ENCODE measurements around the gene ADAM19. TPM values are rescaled to one million over a fixed set of nuclear protein-coding genes. Genes with fewer than 3 reads are reported as not detected.
A peak's percentile ranks its signal among the peaks of the same experiment; 100 is the strongest.
"Not testable (repeated sequence)": the region's sequence is repeated elsewhere in the genome, so short reads cannot be mapped to it uniquely, and the experiment has no call there.

Gene ADAM19
- total RNA-seq, 1 donor from 2014 or later, result 232 TPM

DNA sequence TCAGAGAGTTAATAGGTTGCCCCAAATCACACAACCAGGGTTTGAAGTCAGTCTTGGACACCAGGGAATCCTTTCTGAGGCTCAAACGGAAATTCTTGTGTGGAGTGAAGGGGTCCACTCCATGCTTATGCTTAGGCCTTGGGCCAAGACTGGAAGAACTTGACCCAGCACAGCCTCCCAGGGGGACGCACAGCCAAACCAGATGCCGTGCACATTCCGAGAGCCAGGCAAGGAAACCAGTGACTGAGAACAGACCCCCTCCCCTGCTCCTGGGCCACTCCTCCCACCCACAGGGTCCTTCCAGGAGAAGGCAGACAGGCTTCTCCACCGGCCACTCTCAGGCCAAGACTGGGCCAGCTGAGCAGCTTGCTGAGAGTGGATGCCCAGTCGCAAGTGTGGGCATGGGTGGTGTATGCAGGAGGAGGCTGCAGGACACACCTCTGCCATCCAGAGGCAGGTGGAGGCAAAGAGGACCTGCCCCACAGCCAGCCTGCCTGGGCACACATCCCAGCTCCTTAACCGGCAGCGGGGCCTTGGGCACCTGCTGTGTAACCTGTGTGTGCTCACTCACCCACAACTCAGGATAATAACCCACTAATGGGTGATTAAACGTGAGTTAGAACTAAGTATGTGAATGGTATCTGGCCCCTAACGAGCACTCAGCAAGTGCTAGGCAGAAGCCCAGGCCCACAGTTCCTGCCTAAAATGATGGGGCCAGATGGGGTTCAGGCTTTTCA lies 77.5 kb downstream of the ADAM19 start:
- H3K4me1 Mint-ChIP-seq, result peaks cover 38% of the 10 kb centered on the region
- H3K4me3 Mint-ChIP-seq, result no peak overlapping the region
- no peak overlapping the region for H3K27ac Mint-ChIP-seq
- no peaks in the 10 kb centered on the region for H3K27me3 Mint-ChIP-seq
- no peaks in the 10 kb centered on the region for H3K9me3 Mint-ChIP-seq
- intact Hi-C loops (cut with micrococcal nuclease), result no loop called here
- DNase-seq, result no peak
- H3K36me3 Mint-ChIP-seq (ENCODE audit: low read depth), result peaks cover 65% of the 10 kb centered on the region

DNA sequence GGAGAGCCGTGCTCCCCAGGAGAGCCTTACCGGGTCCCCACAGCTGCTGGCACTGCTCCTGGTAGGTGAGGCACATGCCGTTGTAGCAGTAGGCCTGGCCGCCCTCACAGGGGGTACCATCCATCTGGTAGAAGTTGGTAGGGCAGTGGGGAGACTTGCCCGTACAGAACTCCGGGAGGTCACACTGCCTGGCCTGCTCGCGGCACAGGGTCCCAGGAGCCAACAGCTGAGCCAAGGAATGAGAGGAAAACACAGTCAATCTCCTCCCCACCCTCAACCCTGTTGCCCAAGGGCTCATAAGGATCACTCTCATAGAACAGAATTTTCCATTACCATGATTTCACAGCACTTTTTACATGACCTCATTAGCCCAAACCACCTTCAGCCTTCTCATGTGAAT lies 78.7 kb downstream of the ADAM19 start:
- no peak overlapping the region for H3K4me3 Mint-ChIP-seq
- no peaks in the 10 kb centered on the region for H3K9me3 Mint-ChIP-seq
- peaks cover 62% of the 10 kb centered on the region for H3K36me3 Mint-ChIP-seq (ENCODE audit: low read depth)
- peaks cover 30% of the 10 kb centered on the region for H3K4me1 Mint-ChIP-seq
- no peak for DNase-seq
- H3K27ac Mint-ChIP-seq, result peak overlapping the region; percentile 75
- intact Hi-C loops (cut with micrococcal nuclease), result no loop called here
- no peaks in the 10 kb centered on the region for H3K27me3 Mint-ChIP-seq

DNA sequence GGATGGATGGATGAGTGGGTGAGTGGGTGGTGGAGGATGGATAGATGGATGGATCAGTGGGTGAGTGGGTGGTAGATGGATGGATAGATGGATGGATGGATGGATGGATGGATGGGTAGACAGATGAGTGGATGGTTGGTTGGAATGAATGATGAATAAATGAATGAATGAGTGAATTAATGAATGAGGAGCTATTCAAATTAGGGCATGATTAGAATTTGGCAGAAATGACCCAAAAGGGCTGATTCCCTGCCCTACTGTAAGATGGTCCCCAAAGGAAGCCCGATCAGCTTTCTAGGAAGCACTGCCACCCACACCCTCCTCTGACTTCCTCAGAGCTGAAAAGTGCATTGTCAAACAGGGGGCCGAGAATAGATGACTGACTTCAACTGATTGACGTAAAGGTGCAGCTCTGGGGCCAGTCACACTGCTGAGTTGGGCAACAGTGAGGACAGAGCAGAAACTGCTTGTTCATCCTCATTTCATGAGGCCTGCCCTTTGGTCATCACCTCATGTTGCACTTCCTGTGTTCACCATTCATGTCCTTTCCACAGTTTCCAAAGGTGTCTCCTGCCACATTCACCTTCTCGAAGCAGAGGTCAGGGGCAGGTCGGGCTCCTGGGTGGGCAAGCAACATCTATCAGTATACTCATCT lies 81.3 kb downstream of the ADAM19 start:
- Mint-ChIP-seq H3K4me1 (peaks cover 25% of the 10 kb centered on the region), H3K36me3 (ENCODE audit: low read depth) (peaks cover 66% of the 10 kb centered on the region), H3K4me3 (no peak overlapping the region), H3K27me3 (no peaks in the 10 kb centered on the region), H3K9me3 (no peaks in the 10 kb centered on the region), H3K27ac (peak overlapping the region; percentile 72)
- no peak for DNase-seq
- intact Hi-C loops (cut with micrococcal nuclease), result no loop called here

DNA sequence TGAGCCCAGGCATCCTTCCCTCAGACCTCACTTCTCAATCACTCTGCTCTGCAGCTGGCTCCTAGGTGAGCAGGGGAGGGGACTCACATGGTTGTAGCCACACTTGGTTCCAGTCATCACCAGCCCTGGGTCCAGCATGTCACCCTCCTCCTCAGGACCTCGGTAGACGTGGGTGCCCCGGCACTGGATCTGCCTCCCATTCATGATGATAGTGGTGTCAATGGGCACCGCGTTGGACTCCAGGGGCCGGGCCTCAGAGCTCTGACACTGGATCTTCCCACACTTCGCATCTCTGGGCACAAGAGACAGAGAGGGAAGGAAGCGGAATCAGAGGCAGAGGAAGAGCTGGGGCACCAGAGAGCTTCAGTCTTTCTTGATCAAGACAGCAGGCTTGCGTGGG lies 82.7 kb downstream of the ADAM19 start:
- Mint-ChIP-seq H3K27ac (peak overlapping the region; percentile 11), H3K4me1 (peaks cover 34% of the 10 kb centered on the region), H3K36me3 (ENCODE audit: low read depth) (peaks cover 76% of the 10 kb centered on the region)

DNA sequence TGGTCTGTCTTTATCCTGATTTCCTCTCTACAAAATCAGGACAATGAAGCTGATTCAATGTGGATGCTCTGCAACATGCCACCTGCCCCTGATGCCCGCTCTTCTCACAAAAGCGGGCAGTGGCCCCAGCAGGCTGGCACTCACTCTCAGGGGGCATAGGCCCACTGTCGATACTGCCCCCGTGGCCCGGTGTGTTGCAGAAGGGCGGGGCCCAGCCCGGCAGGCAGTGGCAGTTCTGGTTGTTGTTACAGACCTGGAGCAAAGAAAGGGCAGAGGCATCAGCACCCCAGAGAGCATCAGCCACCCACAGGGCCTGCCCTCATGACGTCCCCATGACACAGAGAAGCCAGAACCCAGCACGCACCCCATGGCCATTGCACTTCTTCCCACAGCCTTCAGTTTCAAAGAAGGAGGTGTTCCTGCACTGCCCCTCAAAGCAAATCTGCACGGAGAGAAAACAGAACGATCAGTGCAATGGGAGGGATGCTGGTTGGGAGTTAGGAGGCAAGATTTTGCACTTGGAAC lies 84.0 kb downstream of the ADAM19 start:
- H3K27ac Mint-ChIP-seq, result no peak overlapping the region
- H3K36me3 Mint-ChIP-seq (ENCODE audit: low read depth), result peaks cover 78% of the 10 kb centered on the region
- H3K4me3 Mint-ChIP-seq, result no peak overlapping the region
- DNase-seq, result no peak
- peaks cover 40% of the 10 kb centered on the region for H3K4me1 Mint-ChIP-seq
- H3K27me3 Mint-ChIP-seq, result no peaks in the 10 kb centered on the region
- H3K9me3 Mint-ChIP-seq, result no peaks in the 10 kb centered on the region
- intact Hi-C loops (cut with micrococcal nuclease), result no loop called here

More for the DNA sequence above, 82.7 kb downstream of the ADAM19 start:
- Mint-ChIP-seq H3K27me3 (no peaks in the 10 kb centered on the region), H3K9me3 (no peaks in the 10 kb centered on the region), H3K4me3 (no peak overlapping the region)
- DNase-seq, result no peak
- intact Hi-C loops (cut with micrococcal nuclease), result no loop called here

DNA sequence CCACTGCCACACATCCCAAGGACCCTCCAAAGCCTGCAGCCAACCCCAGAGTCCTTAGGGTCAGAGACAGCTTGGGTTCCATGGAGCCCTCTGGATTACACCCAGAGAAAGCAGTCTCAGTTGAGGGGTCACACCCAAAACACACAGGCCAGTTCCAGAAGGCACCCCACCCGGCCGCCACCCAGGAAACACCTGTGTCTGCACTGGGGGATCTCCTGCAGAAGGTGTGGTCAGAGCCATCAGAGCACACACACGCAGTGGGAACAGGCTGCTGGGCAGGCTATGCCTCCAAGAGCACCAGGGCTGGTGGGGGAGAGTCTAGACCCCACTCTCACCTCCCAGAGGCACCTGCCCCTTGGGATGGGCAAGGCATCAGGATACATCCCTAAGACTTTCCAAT lies 88.2 kb downstream of the ADAM19 start:
- peaks cover 88% of the 10 kb centered on the region for H3K36me3 Mint-ChIP-seq (ENCODE audit: low read depth)
- peak overlapping the region; percentile 78 for H3K27ac Mint-ChIP-seq
- intact Hi-C loops (cut with micrococcal nuclease), result no loop called here
- peaks cover 51% of the 10 kb centered on the region for H3K4me1 Mint-ChIP-seq
- DNase-seq, result peak; percentile 77
- no peaks in the 10 kb centered on the region for H3K27me3 Mint-ChIP-seq
- no peaks in the 10 kb centered on the region for H3K9me3 Mint-ChIP-seq
- peak overlapping the region; percentile 55 for H3K4me3 Mint-ChIP-seq

DNA sequence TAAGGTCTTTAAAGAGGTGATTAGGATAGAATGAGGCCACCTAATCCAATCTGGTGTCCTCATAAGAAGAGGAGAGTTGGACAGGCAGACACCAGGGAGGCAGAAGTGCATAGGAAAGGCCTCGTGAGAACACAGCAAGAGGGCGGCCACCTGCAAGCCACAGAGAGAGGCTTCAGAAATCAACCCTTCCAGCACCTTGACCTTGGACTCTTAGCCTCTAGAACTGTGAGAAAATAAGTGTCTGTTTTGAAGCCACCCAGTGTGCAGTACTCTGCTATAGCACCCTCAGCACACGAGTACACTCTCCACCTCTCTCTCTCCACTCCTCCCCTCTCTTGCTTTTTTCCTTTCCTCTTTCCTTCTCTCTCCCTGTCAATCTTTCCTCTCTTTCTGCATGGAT lies 88.7 kb downstream of the ADAM19 start:
- DNase-seq, result no peak
- Mint-ChIP-seq H3K9me3 (no peaks in the 10 kb centered on the region), H3K4me1 (peaks cover 56% of the 10 kb centered on the region), H3K36me3 (ENCODE audit: low read depth) (peaks cover 90% of the 10 kb centered on the region), H3K4me3 (peak overlapping the region; percentile 55), H3K27me3 (no peaks in the 10 kb centered on the region), H3K27ac (peak overlapping the region; percentile 78)
- intact Hi-C loops (cut with micrococcal nuclease), result no loop called here

DNA sequence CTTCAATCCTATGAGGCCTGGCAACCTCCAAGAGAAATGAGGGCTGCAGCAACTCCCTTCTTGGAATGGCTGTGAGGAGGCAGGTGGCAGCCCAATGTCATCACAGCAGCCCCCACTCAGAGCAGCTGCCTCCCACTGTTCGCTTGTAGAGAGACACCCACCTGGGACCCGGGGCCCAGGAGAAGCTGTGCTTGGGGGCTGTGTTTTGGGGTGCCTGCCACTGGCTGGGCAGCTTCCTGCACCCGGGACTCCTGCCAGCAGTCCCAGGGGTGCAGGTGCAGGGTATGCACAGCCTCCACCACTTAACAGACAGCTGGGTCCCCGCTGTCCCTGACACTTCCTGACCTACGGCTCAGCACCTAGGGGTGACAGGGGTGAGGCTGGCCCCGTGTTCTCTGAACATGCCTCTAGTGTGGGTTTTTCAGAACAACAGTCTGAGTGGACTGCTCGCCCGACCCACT lies 89.3 kb downstream of the ADAM19 start:
- peaks cover 59% of the 10 kb centered on the region for H3K4me1 Mint-ChIP-seq
- no peak for DNase-seq
- H3K4me3 Mint-ChIP-seq, result no peak overlapping the region
- H3K27ac Mint-ChIP-seq, result peak overlapping the region; percentile 78
- H3K9me3 Mint-ChIP-seq, result no peaks in the 10 kb centered on the region
- H3K27me3 Mint-ChIP-seq, result no peaks in the 10 kb centered on the region
- H3K36me3 Mint-ChIP-seq (ENCODE audit: low read depth), result peaks cover 87% of the 10 kb centered on the region
- intact Hi-C loops (cut with micrococcal nuclease), result no loop called here

DNA sequence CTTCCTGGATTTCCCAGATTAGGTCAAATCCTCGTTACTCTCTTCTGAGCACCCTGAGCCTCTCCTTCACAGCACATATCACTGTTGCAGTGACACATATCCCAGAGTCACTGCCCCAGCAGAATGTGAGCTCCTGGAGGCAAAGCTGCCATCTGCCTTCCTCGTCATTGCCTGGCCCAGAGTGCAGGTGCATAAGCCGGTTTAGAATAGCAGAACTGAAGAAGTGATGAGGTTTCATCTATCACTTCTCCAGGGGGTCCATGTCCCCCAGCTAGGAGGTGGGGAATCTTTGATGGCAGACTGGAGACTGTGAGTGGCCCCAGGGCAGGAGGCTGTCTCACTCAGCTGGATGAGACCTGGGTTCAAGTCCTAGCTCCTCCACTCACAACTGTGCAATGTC lies 89.8 kb downstream of the ADAM19 start:
- DNase-seq, result no peak
- Mint-ChIP-seq H3K4me3 (no peak overlapping the region), H3K36me3 (ENCODE audit: low read depth) (peaks cover 87% of the 10 kb centered on the region), H3K4me1 (peaks cover 63% of the 10 kb centered on the region), H3K9me3 (no peaks in the 10 kb centered on the region), H3K27ac (peak overlapping the region; percentile 64), H3K27me3 (no peaks in the 10 kb centered on the region)
- intact Hi-C loops (cut with micrococcal nuclease), result no loop called here

DNA sequence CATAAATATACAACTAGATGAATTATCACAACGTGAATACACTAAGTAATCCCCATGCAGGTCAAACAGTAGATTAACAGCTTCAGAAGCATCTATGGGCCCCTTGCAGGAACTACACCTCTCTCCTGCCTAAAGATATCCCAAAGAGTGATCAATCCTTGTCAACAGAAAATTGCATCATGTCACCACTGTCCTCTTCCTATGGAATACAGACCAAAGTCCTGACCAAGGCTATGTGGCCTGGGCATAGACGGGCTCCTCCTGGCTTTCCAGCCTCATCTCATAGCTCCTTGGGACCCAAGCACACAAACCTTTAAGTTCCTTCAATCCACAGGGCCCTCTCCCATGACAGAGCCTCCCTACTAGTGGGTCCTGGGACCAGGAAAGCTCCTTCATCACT lies 90.2 kb downstream of the ADAM19 start:
- intact Hi-C loops (cut with micrococcal nuclease), result no loop called here
- DNase-seq, result no peak
- Mint-ChIP-seq H3K27me3 (no peaks in the 10 kb centered on the region), H3K36me3 (ENCODE audit: low read depth) (peaks cover 87% of the 10 kb centered on the region), H3K9me3 (no peaks in the 10 kb centered on the region), H3K27ac (peak overlapping the region; percentile 64), H3K4me1 (peaks cover 66% of the 10 kb centered on the region), H3K4me3 (no peak overlapping the region)

DNA sequence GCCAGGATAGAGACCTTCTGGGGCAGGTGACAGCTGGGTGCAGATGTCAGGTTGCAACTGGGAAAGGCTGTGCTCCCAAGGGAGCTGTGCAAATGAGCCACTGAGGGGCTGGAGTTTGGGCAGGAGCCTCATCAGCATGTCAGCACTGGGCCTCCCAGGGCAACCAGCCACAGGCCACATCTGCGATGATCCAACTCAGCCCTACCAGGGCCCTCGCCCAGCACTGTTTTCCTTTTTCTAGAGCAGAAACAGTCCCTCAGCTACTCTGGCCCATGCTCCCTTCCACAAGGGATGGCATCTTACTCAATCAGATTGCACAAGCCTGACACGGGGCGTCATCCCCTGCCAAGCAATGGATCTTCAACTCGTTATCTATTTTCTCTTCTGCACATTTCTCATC lies 90.8 kb downstream of the ADAM19 start:
- no peak overlapping the region for H3K4me3 Mint-ChIP-seq
- peaks cover 88% of the 10 kb centered on the region for H3K36me3 Mint-ChIP-seq (ENCODE audit: low read depth)
- no peaks in the 10 kb centered on the region for H3K27me3 Mint-ChIP-seq
- intact Hi-C loops (cut with micrococcal nuclease), result no loop called here
- H3K4me1 Mint-ChIP-seq, result peaks cover 69% of the 10 kb centered on the region
- H3K27ac Mint-ChIP-seq, result peak overlapping the region; percentile 52
- H3K9me3 Mint-ChIP-seq, result no peaks in the 10 kb centered on the region
- DNase-seq, result no peak

DNA sequence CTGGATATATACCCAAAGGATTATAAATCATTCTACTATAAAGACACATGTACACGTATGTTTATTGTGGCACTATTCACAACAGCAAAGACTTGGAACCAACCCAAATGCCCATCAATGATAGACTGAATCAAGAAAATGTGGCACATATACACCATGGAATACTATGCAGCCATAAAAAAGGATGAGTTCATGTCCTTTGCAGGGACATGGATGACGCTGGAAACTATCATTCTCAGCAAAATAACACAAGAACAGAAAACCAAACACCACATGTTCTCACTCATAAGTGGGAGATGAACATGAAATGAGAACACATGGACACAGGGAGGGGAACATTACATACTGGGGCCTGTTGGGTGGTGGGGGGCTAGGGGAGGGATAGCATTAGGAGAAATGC lies 92.9 kb downstream of the ADAM19 start:
- peaks cover 75% of the 10 kb centered on the region for H3K4me1 Mint-ChIP-seq

DNA sequence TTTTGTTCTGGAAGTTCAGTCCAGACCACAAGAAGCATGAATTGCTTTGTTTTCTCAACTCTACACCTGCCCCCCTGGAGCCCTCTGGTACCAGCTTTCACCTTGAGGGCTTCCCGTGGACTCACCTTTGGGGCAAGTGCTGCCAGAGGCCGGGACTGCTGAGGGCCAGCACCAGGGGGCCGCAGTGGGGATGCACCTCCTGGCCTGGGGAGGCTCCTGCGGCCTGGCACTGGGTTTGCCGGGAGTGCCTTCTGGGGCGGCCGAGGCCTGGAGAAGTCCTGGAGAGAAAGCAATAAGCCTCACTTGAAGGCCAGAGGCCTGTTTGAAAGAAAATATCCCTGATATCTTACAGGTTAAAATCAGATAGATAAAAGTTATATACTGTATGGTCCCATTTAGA lies 93.9 kb downstream of the ADAM19 start:
- Mint-ChIP-seq H3K27ac (peak overlapping the region; percentile 82), H3K4me1 (peaks cover 65% of the 10 kb centered on the region), H3K4me3 (no peak overlapping the region)

More for the DNA sequence above, 92.9 kb downstream of the ADAM19 start:
- DNase-seq; H3K27ac Mint-ChIP-seq; H3K27me3 Mint-ChIP-seq; intact Hi-C loops (cut with micrococcal nuclease); H3K4me3 Mint-ChIP-seq; H3K9me3 Mint-ChIP-seq: not testable (repeated sequence)
- H3K36me3 Mint-ChIP-seq (ENCODE audit: low read depth), result peaks cover 87% of the 10 kb centered on the region

DNA sequence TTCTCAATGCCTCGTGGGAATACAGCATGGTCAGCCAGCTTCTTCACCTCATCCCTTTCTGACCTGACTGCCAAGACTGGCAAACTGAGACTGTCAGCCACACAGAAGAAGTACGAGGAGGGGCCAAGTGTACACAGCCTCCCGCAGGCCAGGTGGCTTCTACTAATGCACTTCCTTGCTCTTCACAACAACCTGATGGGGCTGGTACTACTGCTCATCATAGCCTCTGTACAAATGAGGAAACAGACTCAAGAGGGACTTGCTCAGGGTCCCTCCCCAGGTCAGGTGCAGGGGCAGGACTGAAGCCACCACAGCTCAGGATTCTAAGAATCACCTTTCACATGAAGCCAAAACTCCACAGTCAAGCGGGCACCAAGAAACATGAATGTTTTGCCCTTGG lies 94.3 kb downstream of the ADAM19 start:
- Mint-ChIP-seq H3K27me3 (no peaks in the 10 kb centered on the region), H3K9me3 (no peaks in the 10 kb centered on the region), H3K36me3 (ENCODE audit: low read depth) (peaks cover 86% of the 10 kb centered on the region), H3K4me1 (peaks cover 62% of the 10 kb centered on the region), H3K27ac (peak overlapping the region; percentile 82), H3K4me3 (no peak overlapping the region)
- intact Hi-C loops (cut with micrococcal nuclease), result no loop called here
- no peak for DNase-seq

More for the DNA sequence above, 93.9 kb downstream of the ADAM19 start:
- H3K36me3 Mint-ChIP-seq (ENCODE audit: low read depth), result peaks cover 87% of the 10 kb centered on the region
- H3K9me3 Mint-ChIP-seq, result no peaks in the 10 kb centered on the region
- H3K27me3 Mint-ChIP-seq, result no peaks in the 10 kb centered on the region
- intact Hi-C loops (cut with micrococcal nuclease), result no loop called here
- no peak for DNase-seq

Data from activated CD4-positive, alpha-beta T cell treated with anti-CD3 and anti-CD28 coated beads, Interleukin-2, amount 10 ng/mL, durations not matched to agents 24 days and 14 days (primary cell).